Endodermal cell (in vitro differentiated cells): ENCODE results near the gene NYNRIN. TPM values are rescaled to one million over a fixed set of nuclear protein-coding genes. Genes with fewer than 3 reads are reported as not detected.

Experiments
- DNase-seq: peaks from one replicate; pipeline ENCODE4 v3.0.0-alpha.2; 2017
- H3K27ac ChIP-seq: 2 replicates; pipeline ENCODE4 v1.5.1; 2013; ENCODE audit warnings: mild to moderate bottlenecking, low read depth, low read length, moderate library complexity
- H3K27me3 ChIP-seq: 2 replicates; pipeline ENCODE4 v1.6.1; 2013; ENCODE audit warnings: mild to moderate bottlenecking, low read length, moderate library complexity; ENCODE audit not compliant: insufficient read depth, control insufficient read depth, poor library complexity, severe bottlenecking
- H3K36me3 ChIP-seq: 2 replicates; pipeline ENCODE4 v1.7.0; 2013; ENCODE audit warnings: mild to moderate bottlenecking, low read length, moderate library complexity; ENCODE audit not compliant: control insufficient read depth, insufficient read depth
- H3K4me1 ChIP-seq: one replicate; pipeline ENCODE4 v1.7.0; 2013; ENCODE audit warnings: low read length; ENCODE audit not compliant: control insufficient read depth, insufficient read depth
- H3K4me3 ChIP-seq: 2 replicates; pipeline ENCODE4 v1.5.1; 2013; ENCODE audit warnings: mild to moderate bottlenecking, low read length, moderate library complexity
- H3K9ac ChIP-seq: 2 replicates; pipeline ENCODE4 v1.6.1; 2013; ENCODE audit warnings: mild to moderate bottlenecking, low read length, moderate library complexity; ENCODE audit not compliant: poor library complexity, severe bottlenecking; ENCODE audit errors: extremely low read depth
- H3K9me3 ChIP-seq: 2 replicates; pipeline ENCODE4 v1.6.1; 2013; ENCODE audit warnings: mild to moderate bottlenecking, low read length, moderate library complexity; ENCODE audit not compliant: control insufficient read depth
- H3K27ac Mint-ChIP-seq: 2 replicates; pipeline ENCODE4 v1.8.0; 2020; ENCODE audit warnings: mixed read lengths
- H3K27me3 Mint-ChIP-seq: 2 replicates; pipeline ENCODE4 v1.8.0; 2021; ENCODE audit warnings: mild to moderate bottlenecking, mixed read lengths; ENCODE audit not compliant: insufficient read depth
- H3K36me3 Mint-ChIP-seq: 2 replicates; pipeline ENCODE4 v1.8.0; 2020; ENCODE audit warnings: low read depth, mixed read lengths
- H3K4me1 Mint-ChIP-seq: 2 replicates; pipeline ENCODE4 v1.8.0; 2020; ENCODE audit warnings: mixed read lengths
- H3K4me3 Mint-ChIP-seq: 2 replicates; pipeline ENCODE4 v1.8.0; 2020; ENCODE audit warnings: mild to moderate bottlenecking, moderate library complexity, mixed read lengths
- H3K9me3 Mint-ChIP-seq: 2 replicates; pipeline ENCODE4 v1.8.0; 2020; ENCODE audit warnings: mild to moderate bottlenecking, mixed read lengths
- CTCF ChIP-seq: fragments of 200-600 bp; sonication (generic); conservative IDR thresholded peaks from 2 replicates; pipeline ENCODE4 v1.5.0; 2021; ENCODE audit warnings: antibody characterized with exemption, mild to moderate bottlenecking
- WGBS, 2 experiments: methylation state at CpG; one replicate each; pipeline versions ENCODE4 v1.1.5 to v1.1.7; 2013; ENCODE audit warnings: missing lambda C conversion rate in 2 of 2, mixed read lengths in 1 of 2; ENCODE audit not compliant: insufficient coverage in 1 of 2, insufficient read length in 1 of 2; 5-methylcytosine and 5-hydroxymethylcytosine counted together
- total RNA-seq, 2 donors: library from RNA; stranded (reverse); fragmentation: NEBNext Ultra II Directional in 1 of 2; extraction: Animal tissue kit (Norgen Biotek cat#: 25700) in 1 of 2; gene quantifications; 2 replicates in 1 of 2; 3 replicates in 1 of 2; pipeline ENCODE4 v1.2.1, GENCODE V29; 2021

The NYNRIN gene
- total RNA-seq, 2 donors from 2014 or later = 19.5 to 19.7 TPM

- Mint-ChIP-seq H3K27ac (no peak overlapping the region), H3K4me3 (no peak overlapping the region), H3K4me1 (no peaks in the 10 kb centered on the region), H3K27me3 (no peaks in the 10 kb centered on the region), H3K36me3 (peaks cover 12% of the 10 kb centered on the region), H3K9me3 (no peaks in the 10 kb centered on the region)
- TF ChIP-seq CTCF = peak; percentile 83
- peak; percentile 79 for DNase-seq
- no peak overlapping the region for H3K4me3 ChIP-seq
- no peaks in the 10 kb centered on the region for H3K4me1 ChIP-seq
- no peaks in the 10 kb centered on the region for H3K27me3 ChIP-seq
- no peak overlapping the region for H3K9ac ChIP-seq
- 76 to 86% methylated on average over 6 to 16 of the region's 16 CpGs for WGBS, 2 experiments
- H3K27ac ChIP-seq = no peak overlapping the region
- no peaks in the 10 kb centered on the region for H3K9me3 ChIP-seq
- H3K36me3 ChIP-seq = no peaks in the 10 kb centered on the region
These were observed 12.9 kb downstream of the NYNRIN start for GRCh38 chr14:24411443-24412389.

GRCh38 chr14:24414077-24414476, 15.3 kb downstream of the NYNRIN start:
- Histone ChIP-seq H3K36me3 (no peaks in the 10 kb centered on the region), H3K4me3 (no peak overlapping the region), H3K9ac (no peak overlapping the region), H3K4me1 (no peaks in the 10 kb centered on the region), H3K9me3 (no peaks in the 10 kb centered on the region), H3K27me3 (peaks cover 10% of the 10 kb centered on the region), H3K27ac (no peak overlapping the region)
- H3K4me1 Mint-ChIP-seq = no peaks in the 10 kb centered on the region
- no peak overlapping the region for H3K4me3 Mint-ChIP-seq
- peaks cover 12% of the 10 kb centered on the region for H3K36me3 Mint-ChIP-seq
- peaks cover 8% of the 10 kb centered on the region for H3K27me3 Mint-ChIP-seq
- 92% methylated on average over 1 of the region's 1 CpG; no CpG with 5 or more reads in 1 of the 2 experiments for WGBS, 2 experiments
- no peaks in the 10 kb centered on the region for H3K9me3 Mint-ChIP-seq
- no peak for DNase-seq
- TF ChIP-seq CTCF = no peak
- no peak overlapping the region for H3K27ac Mint-ChIP-seq

GRCh38 chr14:24414732-24415420, 16.1 kb downstream of the NYNRIN start:
- no peak overlapping the region for H3K4me3 Mint-ChIP-seq
- DNase-seq = no peak
- Histone ChIP-seq H3K36me3 (no peaks in the 10 kb centered on the region), H3K4me3 (no peak overlapping the region), H3K27ac (no peak overlapping the region), H3K9ac (no peak overlapping the region), H3K4me1 (no peaks in the 10 kb centered on the region), H3K9me3 (no peaks in the 10 kb centered on the region), H3K27me3 (peaks cover 15% of the 10 kb centered on the region)
- no peaks in the 10 kb centered on the region for H3K4me1 Mint-ChIP-seq
- no peak for TF ChIP-seq CTCF
- peaks cover 12% of the 10 kb centered on the region for H3K36me3 Mint-ChIP-seq
- no peak overlapping the region for H3K27ac Mint-ChIP-seq
- WGBS, 2 experiments = 89 to 94% methylated on average over 3 to 15 of the region's 15 CpGs
- H3K27me3 Mint-ChIP-seq = peaks cover 15% of the 10 kb centered on the region
- H3K9me3 Mint-ChIP-seq = no peaks in the 10 kb centered on the region
